Stomach smooth muscle (tissue), 2 donors: Measurements from ENCODE around the gene HS3ST5.
"Not testable (repeated sequence)": the region's sequence is repeated elsewhere in the genome, so short reads cannot be mapped to it uniquely, and the experiment has no call there.

Experiments used
- H3K27ac ChIP-seq: one replicate; pipeline ENCODE4 v1.7.0; 2013; ENCODE audit warnings: mild to moderate bottlenecking, low read length, inconsistent platforms
- H3K27me3 ChIP-seq, 2 donors: one replicate each; pipeline ENCODE4 v1.7.0; 2013; ENCODE audit warnings: low read length in 2 of 2; ENCODE audit not compliant: insufficient read depth in 2 of 2, control insufficient read depth in 1 of 2
- H3K36me3 ChIP-seq, 2 donors: one replicate each; pipeline ENCODE4 v1.7.0; 2013; ENCODE audit warnings: low read length in 2 of 2; ENCODE audit not compliant: control insufficient read depth in 2 of 2, insufficient read depth in 2 of 2
- H3K4me1 ChIP-seq: one replicate; pipeline ENCODE4 v1.7.0; 2013; ENCODE audit warnings: low read length; ENCODE audit not compliant: control insufficient read depth, insufficient read depth
- H3K4me3 ChIP-seq, 2 donors: one replicate each; pipeline ENCODE4 v1.7.0; 2013; ENCODE audit warnings: low read length in 2 of 2
- H3K9ac ChIP-seq, 2 donors: one replicate each; pipeline ENCODE4 v1.7.0; 2013; ENCODE audit warnings: low read length in 2 of 2, mild to moderate bottlenecking in 1 of 2
- H3K9me3 ChIP-seq, 2 donors: one replicate each; pipeline ENCODE4 v1.7.0; 2013; ENCODE audit warnings: low read length in 2 of 2; ENCODE audit not compliant: control insufficient read depth in 2 of 2
- donor health status: healthy.
- donor health status: Pancreatic carcinoma.

HS3ST5 gene

DNA sequence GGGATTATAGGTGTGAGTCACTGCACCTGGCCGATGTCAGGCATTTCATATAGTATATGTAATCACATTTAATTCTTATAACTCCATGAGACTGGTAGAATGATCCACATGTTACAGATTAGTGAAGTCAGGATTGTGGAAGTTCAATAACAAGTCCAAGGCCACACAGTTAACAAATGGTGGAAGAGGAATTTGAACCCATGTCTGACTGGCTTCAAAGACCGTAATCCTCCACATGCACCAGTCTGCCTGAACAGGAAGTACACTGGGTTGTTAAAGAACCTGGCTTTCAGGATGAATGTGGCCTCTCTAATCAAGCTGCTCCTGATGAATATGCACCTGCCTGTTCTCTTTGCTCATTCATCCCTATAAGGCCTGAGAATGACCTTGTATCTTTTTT is 249.9 kb downstream of the HS3ST5 start:
- no peak overlapping the region for H3K27ac ChIP-seq
- H3K9me3 ChIP-seq = no peaks in the 10 kb centered on the region
- no peak overlapping the region for H3K9ac ChIP-seq
- H3K27me3 ChIP-seq = no peaks in the 10 kb centered on the region
- no peak overlapping the region for H3K4me3 ChIP-seq
- H3K36me3 ChIP-seq = no peaks in the 10 kb centered on the region
- no peaks in the 10 kb centered on the region for H3K4me1 ChIP-seq

DNA sequence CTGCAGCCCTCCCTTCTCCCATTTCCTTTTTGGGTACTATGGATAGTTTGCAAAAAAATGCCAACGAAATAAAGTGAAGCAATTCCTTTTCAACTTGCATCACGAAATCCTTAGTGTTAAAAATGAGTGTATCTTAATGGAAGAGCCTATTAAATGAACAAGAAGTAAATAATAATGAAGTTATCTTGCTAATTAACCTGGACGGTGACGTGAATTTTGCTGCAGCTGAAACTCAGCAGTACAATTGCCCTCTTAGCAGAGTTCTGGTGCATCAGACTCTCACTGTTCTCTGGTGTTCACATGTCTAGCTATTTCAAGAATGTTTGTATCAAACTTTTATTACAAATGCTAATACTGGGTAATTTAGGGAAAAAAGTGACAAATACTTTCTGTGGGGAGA is 252.2 kb downstream of the HS3ST5 start:
- H3K36me3 ChIP-seq = no peaks in the 10 kb centered on the region
- no peak overlapping the region for H3K4me3 ChIP-seq
- no peaks in the 10 kb centered on the region for H3K27me3 ChIP-seq
- H3K9me3 ChIP-seq = peaks cover 0 to 5% of the 10 kb centered on the region in 2 donors
- no peaks in the 10 kb centered on the region for H3K4me1 ChIP-seq
- no peak overlapping the region for H3K9ac ChIP-seq
- no peak overlapping the region for H3K27ac ChIP-seq

DNA sequence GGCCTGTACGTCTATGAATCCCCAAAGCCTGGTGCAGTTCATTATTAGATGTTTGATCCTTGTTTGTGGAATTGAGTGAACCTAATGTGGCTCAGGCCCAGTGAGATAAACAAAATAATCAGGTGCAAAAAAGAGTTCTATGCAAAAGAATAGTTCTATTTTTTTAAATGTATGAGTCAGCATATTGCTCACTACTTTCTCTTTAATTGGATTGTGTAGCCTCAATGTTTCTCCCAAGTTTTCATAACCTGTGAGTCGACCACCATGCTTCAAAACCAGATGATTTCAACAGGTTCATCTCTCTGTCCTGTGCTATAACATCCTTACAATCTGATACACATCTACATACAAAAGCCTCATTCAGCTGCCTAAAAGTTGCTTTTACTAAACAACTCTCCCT is 255.3 kb downstream of the HS3ST5 start:
- H3K4me3 ChIP-seq = no peak overlapping the region

DNA sequence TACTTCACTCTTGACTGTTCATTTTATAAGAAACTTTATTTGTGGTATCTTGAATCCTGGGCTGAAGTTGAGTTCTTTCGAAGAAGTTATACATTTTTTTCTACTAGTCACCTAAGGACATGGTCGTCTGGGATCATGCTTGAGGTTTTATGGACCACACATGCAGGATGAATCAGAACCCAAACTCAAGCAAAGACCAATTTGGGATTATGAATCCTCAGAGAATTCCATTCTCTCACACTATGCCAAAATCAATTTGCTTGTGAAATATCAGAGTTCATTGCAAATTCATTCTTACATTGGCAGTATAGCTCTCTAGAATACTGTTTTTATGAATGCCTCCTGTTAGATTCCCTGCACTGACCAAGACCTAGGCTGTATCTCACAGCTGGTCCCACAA is 257.6 kb downstream of the HS3ST5 start:
- Histone ChIP-seq H3K4me1 (no peaks in the 10 kb centered on the region), H3K36me3 (no peaks in the 10 kb centered on the region), H3K9ac (no peak overlapping the region), H3K27me3 (no peaks in the 10 kb centered on the region), H3K4me3 (no peak overlapping the region), H3K27ac (no peak overlapping the region), H3K9me3 (peaks cover 0 to 5% of the 10 kb centered on the region in 2 donors)

More for the DNA sequence above, 255.3 kb downstream of the HS3ST5 start:
- H3K36me3 ChIP-seq = no peaks in the 10 kb centered on the region
- H3K27me3 ChIP-seq = no peaks in the 10 kb centered on the region
- peaks cover 0 to 5% of the 10 kb centered on the region in 2 donors for H3K9me3 ChIP-seq
- no peaks in the 10 kb centered on the region for H3K4me1 ChIP-seq
- no peak overlapping the region for H3K9ac ChIP-seq
- H3K27ac ChIP-seq = no peak overlapping the region

DNA sequence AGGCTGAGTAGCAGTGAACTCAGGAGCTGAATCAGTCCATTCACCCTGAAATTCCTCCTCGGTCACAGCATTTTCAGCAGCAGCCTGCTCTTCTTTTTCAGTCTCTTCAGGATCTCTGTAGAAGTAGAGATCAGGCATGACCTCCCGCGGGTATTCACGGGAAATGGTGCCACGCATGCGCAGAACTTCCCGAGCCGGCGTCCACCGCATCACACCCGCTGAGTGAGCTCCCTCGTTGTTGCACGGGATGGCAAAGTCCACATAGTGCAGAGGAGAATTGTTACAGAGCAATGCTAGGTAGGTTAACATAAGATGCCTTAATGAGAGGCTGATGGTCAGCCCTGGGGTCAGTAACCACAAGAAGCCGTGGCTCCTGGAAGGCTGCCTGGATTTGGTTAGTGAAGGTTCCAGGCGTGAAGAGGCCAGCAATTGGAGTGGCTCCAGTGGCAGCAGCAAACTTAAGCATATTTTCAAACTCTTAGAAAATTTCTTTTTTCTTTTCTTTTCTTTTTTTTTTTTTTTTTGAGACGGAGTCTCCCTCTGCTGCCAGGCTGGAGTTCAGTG is 258.4 kb downstream of the HS3ST5 start:
- peaks cover 0 to 5% of the 10 kb centered on the region in 2 donors for H3K9me3 ChIP-seq
- no peak overlapping the region for H3K4me3 ChIP-seq
- H3K27ac ChIP-seq = no peak overlapping the region
- no peaks in the 10 kb centered on the region for H3K36me3 ChIP-seq
- H3K27me3 ChIP-seq = no peaks in the 10 kb centered on the region
- H3K4me1 ChIP-seq = no peaks in the 10 kb centered on the region
- no peak overlapping the region for H3K9ac ChIP-seq

DNA sequence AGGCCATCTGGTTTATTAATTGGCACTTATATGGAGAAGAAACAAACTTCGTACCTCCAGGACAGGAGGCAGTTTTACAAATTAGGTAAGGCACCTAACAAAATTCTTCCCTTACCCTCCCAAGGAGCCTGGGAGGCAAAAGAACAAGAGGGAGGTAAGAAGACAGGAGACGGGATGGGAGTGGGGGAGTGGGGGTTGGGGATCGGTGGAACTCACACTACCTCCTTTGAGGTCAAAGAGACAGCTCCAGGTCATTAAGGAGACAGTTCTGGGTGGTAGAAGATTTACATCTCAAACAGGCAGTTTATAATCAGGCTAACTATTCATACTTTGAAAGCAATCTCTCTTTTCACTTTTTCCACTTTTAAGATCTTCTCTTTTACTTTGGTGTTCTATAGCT is 259.6 kb downstream of the HS3ST5 start:
- H3K36me3 ChIP-seq = no peaks in the 10 kb centered on the region
- no peak overlapping the region for H3K9ac ChIP-seq
- peaks cover 0 to 5% of the 10 kb centered on the region in 2 donors for H3K9me3 ChIP-seq
- H3K27ac ChIP-seq = no peak overlapping the region
- no peaks in the 10 kb centered on the region for H3K4me1 ChIP-seq
- H3K4me3 ChIP-seq = no peak overlapping the region
- no peaks in the 10 kb centered on the region for H3K27me3 ChIP-seq

DNA sequence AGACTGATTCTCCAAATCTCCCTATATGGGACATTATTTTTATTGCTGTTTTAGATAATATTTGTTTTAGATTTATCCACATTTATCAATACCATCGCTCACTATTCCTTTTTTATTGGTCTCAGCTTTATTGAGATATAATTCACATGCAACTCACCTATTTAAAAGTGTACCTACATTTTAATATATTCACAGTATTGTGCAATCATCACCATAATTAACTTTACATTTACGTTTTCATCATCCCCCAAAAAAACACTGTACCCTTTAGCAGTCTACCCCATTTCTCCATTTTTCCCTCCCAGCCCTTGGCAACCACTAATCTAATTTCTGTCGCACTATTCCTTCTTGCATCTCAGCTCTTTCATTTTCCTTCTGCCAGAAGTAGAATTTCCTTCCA is 261.1 kb downstream of the HS3ST5 start:
- Histone ChIP-seq H3K27ac (no peak overlapping the region), H3K4me3 (no peak overlapping the region), H3K9ac (no peak overlapping the region), H3K9me3 (peaks cover 0 to 5% of the 10 kb centered on the region in 2 donors), H3K36me3 (no peaks in the 10 kb centered on the region), H3K27me3 (no peaks in the 10 kb centered on the region), H3K4me1 (no peaks in the 10 kb centered on the region)

DNA sequence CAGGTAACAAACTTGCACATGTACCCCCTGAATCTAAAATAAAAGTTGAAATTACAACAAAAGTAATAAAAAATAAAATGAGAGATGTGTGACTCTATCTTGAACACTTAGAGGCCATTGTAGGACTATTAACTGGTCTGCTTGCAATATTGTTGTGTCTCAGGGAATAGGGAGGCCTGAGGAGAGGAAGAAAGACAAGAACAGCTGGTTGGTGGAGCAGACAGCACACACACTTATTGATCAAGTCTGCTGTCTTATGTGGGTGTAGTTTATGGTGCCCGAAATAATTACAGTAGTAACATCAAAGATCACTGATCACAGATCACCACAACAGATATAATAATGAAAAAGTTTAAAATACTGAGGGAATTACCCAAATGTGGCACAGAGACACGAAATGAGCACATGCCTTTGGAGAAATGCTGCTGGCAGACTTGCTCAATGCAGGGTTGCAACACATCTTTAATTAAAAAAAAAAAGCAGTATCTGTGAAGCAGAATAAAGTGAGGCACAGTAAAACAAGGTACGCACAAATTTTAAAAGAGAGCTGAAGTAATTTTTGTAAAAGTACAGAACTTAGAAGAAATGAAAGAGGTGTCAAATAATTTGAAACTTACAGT is 261.8 kb downstream of the HS3ST5 start:
- Histone ChIP-seq H3K27ac (no peak overlapping the region), H3K9ac (no peak overlapping the region), H3K9me3 (peaks cover 0 to 1% of the 10 kb centered on the region in 2 donors), H3K36me3 (no peaks in the 10 kb centered on the region), H3K4me1 (no peaks in the 10 kb centered on the region), H3K27me3 (no peaks in the 10 kb centered on the region), H3K4me3 (no peak overlapping the region)

DNA sequence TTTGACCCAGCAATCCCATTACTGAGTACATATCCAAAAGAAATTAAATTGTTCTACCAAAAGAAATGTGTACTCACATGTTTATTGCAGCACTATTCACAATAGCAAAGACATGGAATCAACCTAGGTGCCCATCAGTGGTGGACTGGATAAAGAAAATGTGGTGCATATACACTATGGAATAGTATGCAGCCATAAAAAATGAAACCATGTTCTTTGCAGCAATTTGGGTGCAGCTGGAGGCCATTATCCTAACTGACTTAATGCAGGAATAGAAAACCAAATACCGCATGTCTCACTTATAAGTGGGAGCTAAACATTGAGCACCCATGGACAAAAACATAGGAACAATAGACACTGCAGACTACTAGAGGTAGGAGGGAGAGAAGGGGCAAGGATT is 262.4 kb downstream of the HS3ST5 start:
- H3K4me1 ChIP-seq, H3K9ac ChIP-seq, H3K9me3 ChIP-seq, H3K36me3 ChIP-seq, H3K27ac ChIP-seq, H3K27me3 ChIP-seq, H3K4me3 ChIP-seq: not testable (repeated sequence)

DNA sequence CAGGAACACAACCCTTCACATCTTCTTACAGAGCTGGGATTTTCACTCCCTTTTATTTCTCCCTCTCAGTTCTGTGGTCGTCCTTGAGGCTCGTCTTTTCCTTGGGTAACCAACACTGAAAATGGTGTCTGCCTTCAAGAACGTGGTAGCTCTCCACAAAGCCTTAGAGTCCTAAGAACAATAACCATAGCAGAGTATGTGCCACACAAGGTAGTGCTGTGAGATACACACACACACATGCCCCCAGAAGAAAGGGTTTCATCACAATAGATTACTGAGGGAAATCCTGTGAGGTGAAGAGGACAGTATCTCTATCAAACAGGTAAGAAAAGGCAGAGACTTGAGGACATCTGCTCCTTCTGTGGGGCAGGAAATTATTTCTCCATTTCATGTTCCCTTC is 267.0 kb downstream of the HS3ST5 start:
- H3K9ac ChIP-seq = no peak overlapping the region
- no peak overlapping the region for H3K27ac ChIP-seq
- no peaks in the 10 kb centered on the region for H3K36me3 ChIP-seq
- no peak overlapping the region for H3K4me3 ChIP-seq
- no peaks in the 10 kb centered on the region for H3K4me1 ChIP-seq
- no peaks in the 10 kb centered on the region for H3K9me3 ChIP-seq
- no peaks in the 10 kb centered on the region for H3K27me3 ChIP-seq

DNA sequence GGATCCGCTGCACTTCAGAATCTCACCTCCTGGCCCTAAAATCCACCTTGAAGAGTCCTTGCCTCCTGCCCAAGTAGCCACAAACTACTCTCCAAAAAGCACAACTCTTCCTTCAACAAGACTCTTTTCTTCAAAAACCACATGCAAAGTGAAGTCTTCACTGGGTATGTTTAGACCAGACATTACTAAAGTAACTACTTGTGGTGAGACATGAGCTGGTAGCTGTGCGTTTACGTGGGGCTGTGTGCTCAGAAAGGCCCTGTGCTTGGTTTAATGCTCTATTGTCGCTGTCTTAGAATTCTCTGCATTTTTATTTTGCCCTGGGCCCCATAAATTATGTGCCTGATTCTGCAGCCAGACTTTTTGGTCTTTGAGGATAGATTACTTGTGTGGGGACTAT is 267.5 kb downstream of the HS3ST5 start:
- no peaks in the 10 kb centered on the region for H3K9me3 ChIP-seq
- H3K27ac ChIP-seq = no peak overlapping the region
- H3K4me1 ChIP-seq = no peaks in the 10 kb centered on the region
- H3K9ac ChIP-seq = no peak overlapping the region
- no peak overlapping the region for H3K4me3 ChIP-seq
- no peaks in the 10 kb centered on the region for H3K27me3 ChIP-seq
- H3K36me3 ChIP-seq = no peaks in the 10 kb centered on the region
